Left renal cortex interstitium (tissue), 4 donors: ENCODE results near the gene MAS1L. TPM values are rescaled to one million over a fixed set of nuclear protein-coding genes. Genes with fewer than 3 reads are reported as not detected.
"Not testable (repeated sequence)": the region's sequence is repeated elsewhere in the genome, so short reads cannot be mapped to it uniquely, and the experiment has no call there.

Source experiments
- DNase-seq, 4 donors: peaks; one replicate each; pipeline ENCODE4 v3.0.0-alpha.2; 2013; ENCODE audit warnings: low read depth in 4 of 4, low spot score in 2 of 4, missing footprints in 1 of 4
- polyA plus RNA-seq, 4 donors: library from polyadenylated mRNA; unstranded; fragments of 120-200 nt; gene quantifications; one replicate each; pipeline ENCODE4 v1.2.1, GENCODE V29; 2013; ENCODE audit not compliant: insufficient read length in 4 of 4

Gene MAS1L
- polyA plus RNA-seq, 4 donors: not detected

DNA sequence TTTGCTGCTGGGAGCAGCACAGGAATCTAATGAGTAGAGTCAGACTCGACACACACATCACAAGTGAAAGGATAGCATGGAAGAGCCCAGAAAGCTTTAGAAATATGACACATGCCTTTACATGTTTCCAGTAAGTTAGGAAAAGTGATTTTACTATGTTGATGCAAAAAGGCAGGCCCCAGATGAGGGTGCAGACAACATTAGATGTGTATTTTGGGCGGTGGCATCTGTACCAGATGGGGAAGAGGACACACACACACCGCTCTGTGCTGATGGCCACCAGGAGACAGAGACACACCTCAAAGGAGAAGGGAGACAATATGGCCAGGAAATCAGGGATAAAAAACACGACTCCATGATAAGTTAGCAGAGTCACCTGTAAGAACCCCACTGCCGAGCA, 625 bp downstream of the MAS1L start:
- DNase-seq: no peak

DNA sequence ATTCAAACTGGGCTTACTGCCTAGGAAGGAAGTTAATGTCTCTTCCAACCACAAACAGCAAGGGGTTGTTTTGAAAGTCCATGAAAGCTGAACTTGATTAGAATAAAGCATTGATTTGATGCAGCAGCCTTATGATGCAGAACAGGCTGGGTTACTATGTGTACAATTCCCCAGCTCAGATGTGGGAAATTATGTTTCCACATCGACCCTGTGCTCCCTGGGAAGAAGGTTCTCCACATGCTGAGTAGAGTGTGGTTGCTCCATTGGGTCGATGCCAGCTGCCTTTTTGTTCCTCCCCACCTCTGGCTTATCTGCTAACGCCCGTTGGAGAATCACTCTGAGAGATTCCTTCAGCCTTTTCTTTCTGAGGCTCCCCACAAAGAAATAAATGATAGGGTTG, 1.2 kb downstream of the MAS1L start:
- DNase-seq: no peak

DNA sequence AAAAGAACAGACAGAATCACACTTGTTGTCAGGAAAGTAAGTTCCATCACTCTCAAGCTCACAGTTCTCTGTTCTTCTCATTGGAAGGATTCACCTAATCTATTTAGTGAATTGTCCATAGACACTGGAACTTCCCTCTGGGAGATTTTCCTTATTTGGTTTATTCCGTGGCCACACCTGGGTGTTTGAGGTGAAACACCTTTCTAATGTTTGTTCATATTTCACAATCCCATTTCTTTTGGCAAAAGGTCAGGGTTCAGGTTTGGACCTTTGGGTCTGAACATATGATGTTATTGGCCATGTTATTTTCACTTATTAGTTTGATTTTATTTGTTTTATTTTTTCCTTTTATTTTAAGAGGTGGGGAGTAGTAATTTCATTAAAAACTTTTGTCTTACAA, 4.0 kb downstream of the MAS1L start:
- DNase-seq: no peak

DNA sequence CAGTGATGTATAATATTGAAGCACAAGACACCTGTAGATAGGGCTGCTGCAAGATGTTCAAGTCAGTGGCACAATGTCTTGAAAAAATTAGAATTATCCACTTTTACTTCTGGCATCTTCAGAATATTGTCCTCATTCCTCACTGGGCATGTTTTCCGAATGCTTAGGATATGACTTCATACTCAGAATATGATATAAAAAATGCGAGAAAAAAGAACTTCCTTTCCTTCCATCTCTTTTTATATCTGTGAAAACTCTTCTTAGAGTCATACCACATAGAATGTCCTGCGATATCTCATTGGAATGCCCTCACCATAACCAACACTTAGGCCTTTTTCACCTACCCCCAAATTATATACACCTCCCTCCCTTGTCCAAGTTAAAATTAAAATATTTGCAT, 4.6 kb downstream of the MAS1L start:
- no peak for DNase-seq

DNA sequence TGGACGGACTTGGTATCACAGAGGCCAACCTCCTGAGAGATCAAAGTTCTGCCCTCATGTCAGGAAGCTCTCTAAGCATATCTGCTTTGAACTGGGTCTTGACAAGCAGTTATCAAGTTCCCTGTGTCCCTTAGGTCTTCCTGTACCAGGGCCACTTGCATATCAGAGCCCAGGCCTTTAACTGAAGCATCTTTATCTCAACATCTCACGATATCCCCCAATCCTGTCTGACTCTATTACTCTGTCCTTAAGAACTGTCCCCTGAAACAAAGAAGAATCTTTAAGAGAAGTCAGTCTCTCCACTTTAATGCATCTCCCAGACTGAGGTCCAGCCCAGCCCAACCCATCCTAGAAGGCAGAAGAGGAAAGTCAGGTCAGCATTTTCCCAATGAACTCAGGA, 8.2 kb downstream of the MAS1L start:
- no peak for DNase-seq

DNA sequence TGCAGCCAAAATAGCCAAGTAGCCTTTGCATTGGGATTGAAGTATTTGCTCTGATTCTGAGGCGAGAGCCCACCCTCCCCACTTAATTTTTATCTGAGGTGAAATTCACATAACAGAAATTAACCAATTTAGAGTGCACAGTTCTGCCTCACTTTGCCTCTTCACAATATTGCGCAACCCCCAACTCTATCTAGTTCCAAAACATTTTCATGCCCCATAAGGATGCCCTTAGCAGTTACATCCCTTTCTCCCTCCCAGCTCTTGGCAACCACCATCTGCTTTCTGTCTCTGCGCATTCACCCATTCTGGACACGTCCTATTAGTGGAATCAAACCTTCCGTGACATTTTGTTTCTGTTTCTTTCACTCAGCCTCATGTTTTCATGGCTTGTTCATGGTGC, 9.0 kb downstream of the MAS1L start:
- DNase-seq: no peak

DNA sequence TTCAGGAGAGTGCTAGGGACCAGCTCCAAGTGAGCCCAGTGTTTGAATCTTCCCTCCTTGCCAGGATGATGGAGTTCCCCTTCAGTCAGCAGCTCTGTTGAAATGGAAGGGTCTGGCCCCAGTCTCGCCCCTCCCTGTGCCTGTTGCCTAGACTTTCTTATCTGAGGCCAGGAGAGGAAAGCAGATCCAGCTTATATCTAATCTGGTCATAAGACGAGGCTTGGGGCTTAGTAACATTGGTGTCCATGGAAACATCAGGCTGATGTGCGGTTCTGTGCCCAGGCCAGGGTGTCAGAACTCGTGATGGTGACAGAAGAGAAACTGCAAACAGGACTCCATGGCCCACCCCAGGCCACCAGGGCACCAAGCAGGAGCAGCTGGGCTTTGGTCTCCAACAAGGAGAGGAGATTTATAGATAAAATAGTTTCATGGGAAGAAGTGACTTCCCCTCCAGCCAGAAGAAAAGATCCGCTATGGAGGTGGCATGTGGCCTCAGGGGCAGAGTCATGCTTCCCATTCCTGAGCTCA, 9.8 kb downstream of the MAS1L start:
- DNase-seq: no peak

DNA sequence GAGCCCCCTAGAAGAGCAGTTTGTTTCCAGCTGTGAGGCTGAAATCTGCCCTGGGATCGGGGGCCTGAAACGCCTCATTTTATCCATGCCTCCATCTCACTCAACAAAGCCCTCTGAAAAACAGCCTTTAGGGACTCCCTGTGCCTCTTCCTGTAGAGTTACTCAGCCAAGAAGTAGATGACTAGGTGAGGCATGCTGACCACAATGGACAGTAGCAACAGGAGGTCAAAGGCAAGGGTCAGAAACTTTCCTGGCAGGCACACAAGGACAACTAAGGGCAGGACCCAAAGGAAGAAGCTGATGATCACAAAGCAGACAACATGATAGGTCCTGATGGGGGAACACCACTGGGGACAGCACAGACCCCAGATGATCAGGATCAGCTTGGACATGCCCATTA, 12.8 kb downstream of the MAS1L start:
- no peak for DNase-seq

DNA sequence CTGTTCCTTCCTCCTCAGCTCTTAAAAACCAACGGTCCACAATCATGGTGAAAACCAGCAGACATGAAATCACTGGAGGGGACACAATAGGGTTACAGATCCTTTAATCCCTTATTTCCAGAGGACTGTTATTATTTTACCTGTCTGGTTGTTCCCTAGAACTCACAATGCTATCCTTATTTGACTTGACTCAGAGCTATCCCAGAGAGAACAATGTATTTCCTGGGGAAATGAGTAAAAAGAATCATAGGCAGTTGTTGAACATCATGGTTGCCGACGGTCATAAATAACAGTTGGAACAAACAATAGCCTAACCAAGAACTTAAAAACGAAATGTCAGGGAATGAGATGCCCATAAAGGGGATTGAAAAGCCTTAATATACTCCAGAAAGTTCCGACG, 21.5 kb downstream of the MAS1L start:
- no peak for DNase-seq

DNA sequence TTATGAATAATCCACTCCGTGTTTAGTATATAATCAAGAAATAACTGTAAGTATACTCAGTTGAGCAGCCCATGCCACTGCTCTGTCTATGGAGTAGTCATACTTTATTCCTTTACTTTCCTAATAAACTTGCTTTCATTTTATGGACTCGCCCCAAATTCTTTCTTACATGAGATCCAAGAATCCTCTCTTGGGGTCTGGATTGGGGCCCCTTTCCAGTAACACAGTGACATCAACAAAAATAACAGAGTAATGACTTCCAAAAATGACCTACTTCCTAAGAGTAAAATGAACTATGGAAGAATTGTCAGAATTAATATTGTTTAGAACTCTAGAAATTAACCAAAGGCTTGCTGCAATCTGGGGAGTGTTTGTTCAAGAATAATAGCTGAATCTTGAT, 22.0 kb downstream of the MAS1L start:
- no peak for DNase-seq

DNA sequence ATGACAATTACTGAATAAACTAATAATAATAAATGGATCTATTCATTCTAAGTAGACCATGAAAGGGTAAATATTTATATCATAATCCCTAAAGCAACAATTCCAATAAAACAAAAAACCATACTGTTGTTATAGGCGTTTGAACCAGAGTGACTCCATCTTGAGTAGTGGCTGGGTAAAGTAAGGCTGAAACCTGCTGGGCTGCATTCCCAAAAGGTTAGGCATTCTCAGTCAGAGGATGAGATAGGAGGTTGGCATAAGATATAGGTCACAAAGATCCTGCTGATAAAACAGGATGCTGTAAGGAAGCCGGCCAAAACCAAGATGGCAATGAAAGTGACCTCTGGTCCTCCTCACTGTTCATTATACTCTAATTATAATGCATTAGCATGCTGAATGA, 22.5 kb downstream of the MAS1L start:
- DNase-seq: no peak

DNA sequence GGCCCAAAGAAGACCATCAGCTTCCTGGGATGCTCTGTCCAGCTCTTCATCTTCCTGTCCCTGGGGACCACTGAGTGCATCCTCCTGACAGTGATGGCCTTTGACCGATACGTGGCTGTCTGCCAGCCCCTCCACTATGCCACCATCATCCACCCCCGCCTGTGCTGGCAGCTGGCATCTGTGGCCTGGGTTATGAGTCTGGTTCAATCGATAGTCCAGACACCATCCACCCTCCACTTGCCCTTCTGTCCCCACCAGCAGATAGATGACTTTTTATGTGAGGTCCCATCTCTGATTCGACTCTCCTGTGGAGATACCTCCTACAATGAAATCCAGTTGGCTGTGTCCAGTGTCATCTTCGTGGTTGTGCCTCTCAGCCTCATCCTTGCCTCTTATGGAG, 25.7 kb downstream of the MAS1L start:
- no peak for DNase-seq

DNA sequence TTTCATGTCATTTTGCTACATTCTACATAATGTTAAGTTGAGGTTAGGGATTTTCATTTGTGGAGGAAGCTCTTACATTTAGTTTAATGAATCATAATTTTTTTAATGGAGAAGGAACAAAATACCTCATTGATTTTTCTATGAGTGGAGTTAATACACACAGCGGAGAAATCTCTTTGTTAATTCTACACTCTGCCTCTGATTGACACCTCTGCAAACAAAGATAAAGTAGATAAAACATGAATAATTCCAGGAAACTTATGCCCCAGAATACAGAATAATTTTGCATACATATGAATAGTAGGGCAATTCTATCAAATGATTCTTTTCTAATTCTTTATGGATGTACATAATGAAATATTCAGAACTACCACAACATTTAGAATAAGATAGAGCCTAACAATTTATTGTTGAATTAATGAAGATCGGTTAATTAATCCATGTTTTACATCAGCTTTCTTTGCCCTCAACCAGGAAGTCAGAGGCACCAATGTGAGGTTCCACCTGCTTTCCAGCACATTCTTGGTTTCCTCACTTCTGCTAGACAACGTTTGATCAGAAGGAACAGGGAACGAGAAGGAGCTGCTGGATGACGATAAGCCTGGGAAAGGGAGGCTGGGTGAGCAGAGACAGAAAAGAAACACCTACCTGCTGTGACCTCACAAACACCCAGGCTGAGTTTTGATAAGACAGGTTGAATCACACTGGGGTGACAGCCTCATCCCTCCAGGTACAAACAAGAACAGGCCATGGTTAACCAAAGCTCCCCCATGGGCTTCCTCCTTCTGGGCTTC, 26.5 kb downstream of the MAS1L start:
- DNase-seq: no peak

DNA sequence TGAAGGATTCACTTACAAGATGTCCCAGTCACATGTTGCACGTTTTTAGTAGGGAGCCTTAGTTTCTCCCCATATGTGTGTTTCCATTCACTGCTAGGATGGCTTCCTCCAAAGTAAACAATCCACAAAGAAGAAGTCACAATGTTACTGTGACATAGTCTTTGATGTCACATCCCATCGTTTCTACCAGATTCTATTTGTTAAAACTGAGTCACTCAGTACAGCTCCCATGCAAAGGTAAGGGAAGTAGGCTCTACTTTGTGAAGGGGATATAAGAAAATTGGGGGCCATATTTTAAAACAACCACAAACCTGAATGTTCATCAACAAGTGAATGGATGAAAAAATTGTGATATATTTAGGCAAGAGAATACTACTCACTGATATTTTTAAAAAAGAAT, 30.8 kb downstream of the MAS1L start, which contains the start of the genes OR11A1 and OR2H1:
Gene OR11A1 (minus strand): TSS at position 101 of the 400 bp plus-strand sequence. CDS start 29,430 bp downstream, outside the sequence.
Gene OR2H1 (plus strand): TSS at position 185 of the 400 bp plus-strand sequence. CDS start 4,615 bp downstream, outside the sequence.
- DNase-seq: no peak

DNA sequence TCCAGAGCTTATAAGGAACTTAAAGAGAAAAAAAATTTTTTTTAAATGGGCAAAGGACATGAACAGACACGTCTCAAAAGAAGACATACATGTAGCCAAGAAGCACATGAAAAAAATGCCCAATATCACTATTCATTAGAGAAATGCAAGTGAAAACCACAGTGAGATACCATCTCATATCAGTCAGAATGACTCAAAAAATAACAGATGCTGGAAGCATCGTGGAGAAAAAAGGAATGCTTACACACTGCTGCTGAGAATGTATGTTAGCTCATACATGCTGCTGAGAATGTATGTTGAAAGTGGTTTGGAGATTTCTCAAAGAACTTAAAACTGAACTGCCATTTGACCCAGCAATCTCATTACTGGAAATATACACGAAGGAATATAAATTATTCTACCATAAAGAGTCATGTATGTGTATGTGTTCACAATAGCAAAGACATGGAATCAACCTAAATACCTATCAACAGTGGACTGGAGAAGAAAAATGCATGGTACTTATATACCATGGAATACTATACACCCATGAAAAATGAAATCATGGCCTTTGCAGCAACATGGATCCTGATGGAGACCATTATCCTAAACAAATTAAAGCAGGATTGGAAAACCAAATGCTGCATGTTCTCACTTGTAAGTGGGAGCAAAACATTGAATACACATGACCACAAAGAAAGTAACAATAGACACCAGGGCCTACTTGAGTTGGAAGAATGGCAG, 36.1 kb downstream of the MAS1L start:
- no peak for DNase-seq

DNA sequence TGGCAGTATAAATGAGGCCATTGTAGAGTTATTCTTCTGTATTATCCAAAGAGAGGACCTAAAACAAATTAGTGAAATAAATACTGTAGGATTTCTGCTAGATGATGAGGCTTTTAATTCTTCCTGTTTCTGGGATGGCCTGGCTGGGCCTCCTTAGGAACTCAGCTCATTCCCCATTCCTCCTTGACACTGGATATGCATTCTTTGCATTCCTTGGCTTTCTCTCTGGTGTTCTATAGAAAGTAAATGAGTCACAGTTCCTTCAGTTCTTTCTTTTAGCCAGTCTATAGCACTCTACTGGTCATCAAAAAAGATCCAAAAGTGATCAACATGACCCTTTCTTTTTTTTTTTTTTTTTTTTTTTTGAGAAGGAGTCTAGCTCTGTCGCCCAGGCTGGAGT, 40.1 kb downstream of the MAS1L start:
- DNase-seq: no peak

DNA sequence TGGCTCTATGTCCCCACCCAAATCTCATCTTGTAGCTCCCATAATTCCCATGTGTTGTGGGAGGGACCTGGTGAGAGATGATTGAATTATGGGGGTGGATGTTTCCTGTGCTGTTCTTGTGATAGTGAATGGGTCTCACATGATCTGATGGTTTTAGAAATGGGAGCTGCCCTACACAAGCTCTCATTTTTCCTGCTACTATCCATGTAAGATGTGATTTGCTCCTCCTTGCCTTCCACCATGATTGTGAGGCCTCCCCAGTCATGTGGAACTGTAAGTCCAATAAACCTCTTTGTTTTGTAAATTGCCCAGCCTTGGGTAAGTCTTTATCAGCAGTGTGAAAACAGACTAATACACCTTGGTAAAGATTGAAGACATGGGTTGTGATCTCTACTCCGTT, 43.7 kb downstream of the MAS1L start:
- DNase-seq: not testable (repeated sequence)

DNA sequence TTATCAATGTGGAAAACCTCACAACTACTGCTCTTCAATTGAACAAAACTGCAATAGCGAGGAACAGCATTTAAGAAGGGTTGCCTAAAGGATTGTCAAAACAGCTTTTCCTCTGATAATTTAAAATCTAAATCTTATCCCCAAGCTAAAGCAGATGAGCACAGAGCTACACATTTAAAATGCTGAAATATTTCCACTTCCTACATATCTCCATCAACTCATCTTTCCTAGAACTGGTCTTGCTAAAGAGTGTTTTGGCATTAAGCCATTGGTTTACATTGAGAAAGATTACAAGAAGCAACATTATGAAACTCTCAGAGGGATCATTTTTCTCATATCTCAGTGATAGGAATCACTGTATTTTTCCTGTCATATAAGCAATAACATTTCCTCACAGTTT, 45.0 kb downstream of the MAS1L start:
- no peak for DNase-seq

DNA sequence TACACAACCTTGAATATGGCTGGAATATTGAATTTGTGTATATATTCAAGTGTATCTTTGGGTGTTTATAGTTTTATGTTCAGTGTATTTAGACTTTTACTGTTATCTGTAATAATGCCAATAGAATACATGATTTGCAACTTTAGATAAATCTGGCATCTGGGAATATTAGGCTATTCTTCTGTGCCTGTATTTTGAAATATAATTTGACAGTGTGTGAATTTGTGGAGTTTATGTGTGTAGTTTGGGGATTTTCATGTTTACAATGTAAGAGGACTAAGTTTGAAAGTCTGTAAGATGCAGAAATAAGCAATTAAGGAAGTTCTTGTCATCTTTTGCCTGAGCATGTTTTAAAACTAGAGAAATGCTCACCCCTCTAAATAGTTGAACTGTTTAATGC, 48.8 kb downstream of the MAS1L start, which contains the start of gene OR10C1:
Gene OR10C1 (plus strand): TSS at position 301 of the 400 bp plus-strand sequence. CDS start 710 bp downstream, outside the sequence.
- no peak for DNase-seq

DNA sequence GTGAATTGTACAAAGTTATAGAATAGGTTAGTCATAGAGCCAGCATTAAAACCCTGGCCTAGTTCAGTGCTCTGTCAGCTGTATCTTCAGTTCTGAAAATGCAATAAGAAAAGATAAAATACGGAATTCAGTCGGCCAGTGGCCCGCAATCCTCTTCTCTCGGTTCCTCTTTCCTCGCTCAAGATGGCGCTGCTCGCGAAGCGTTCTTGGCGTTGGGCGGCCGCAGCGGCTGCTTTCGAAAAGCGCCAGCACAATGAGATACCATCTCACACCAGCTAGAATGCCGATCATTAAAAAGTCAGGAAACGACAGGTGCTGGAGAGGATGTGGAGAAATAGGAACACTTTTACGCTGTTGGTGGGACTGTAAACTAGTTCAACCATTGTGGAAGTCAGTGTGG, 51.0 kb downstream of the MAS1L start:
- not testable (repeated sequence) for DNase-seq
